ENCODE measurements around the gene SLC11A1.
A peak's percentile ranks its signal among the peaks of the same experiment; 100 is the strongest.

SLC11A1 gene

GRCh38 chr2:218405746-218406208 is 23.7 kb downstream of the SLC11A1 start:
- DNase-seq (ENCODE audit: low spot score): no peak

DNA sequence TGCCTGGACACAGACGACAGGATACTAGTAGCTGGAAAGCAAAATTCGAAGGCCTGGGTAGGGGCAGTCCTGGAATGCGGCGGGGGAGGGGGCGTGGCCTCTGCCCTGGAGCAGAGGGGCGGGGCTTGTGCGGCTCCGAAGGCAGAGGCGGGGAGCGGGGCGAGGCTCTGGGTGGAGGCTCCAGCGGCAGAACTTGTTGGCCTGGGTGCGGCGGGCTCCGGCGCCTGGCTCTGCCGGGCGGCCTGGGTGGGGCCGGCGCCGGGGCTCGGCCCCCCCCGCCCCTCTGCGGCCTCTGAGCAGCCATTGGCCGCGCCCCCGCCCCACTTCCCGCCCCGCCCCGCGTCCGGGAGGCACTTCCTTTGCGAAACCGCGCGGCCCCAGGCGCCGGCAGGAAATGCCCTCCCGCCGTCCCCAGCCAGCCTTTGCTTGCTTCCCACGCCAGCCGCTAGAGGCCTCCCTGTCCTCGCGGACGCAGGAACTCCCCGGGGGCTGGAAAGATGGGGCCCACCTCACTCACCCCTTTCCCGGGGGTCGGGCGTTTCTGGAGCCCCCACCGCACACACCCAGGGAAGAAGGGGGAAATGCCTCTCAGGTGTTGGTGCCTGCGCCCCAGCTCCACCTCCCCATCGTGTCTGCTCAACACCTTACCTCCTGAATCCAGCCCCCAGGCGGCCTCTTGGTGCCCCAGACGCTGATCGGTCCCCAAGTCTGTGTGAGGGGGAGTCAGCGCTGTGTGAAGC is 24.3 kb downstream of the SLC11A1 start:
- DNase-seq (ENCODE audit: low spot score): peak; percentile 97

- DNase-seq (ENCODE audit: low spot score): peak; percentile 34
Measured at GRCh38 chr2:218406949-218407618, 25.0 kb downstream of the SLC11A1 start.

- DNase-seq (ENCODE audit: low spot score): no peak
Measured at GRCh38 chr2:218407717-218408116, 25.6 kb downstream of the SLC11A1 start.

DNA sequence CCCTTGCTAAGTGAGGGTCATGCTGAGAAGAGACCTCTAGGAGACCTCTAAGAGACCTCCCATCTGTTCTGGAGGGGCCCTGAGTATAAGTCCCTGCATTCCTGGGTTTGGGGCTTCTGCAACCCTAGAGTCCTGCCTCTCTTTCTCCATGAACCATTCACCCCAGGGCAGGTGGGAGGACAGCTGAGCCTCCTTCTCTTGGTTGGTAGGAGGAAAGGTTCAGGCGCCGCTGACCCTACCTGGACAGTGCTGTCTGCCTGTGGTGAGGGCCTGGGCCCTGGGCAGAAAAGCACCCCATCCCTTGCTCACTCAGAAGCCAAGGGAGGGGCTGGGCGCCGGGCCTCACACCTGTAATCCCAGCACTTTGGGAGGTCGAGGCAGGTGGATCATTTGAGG is 36.2 kb downstream of the SLC11A1 start:
- DNase-seq (ENCODE audit: low spot score): no peak

GRCh38 chr2:218418717-218419458 is 36.8 kb downstream of the SLC11A1 start, which contains the start of gene VIL1:
Gene VIL1, plus strand, starts transcription at chr2:218419123. Its CDS starts 4,656 bp downstream, at chr2:218423779.
- DNase-seq (ENCODE audit: low spot score): no peak

DNA sequence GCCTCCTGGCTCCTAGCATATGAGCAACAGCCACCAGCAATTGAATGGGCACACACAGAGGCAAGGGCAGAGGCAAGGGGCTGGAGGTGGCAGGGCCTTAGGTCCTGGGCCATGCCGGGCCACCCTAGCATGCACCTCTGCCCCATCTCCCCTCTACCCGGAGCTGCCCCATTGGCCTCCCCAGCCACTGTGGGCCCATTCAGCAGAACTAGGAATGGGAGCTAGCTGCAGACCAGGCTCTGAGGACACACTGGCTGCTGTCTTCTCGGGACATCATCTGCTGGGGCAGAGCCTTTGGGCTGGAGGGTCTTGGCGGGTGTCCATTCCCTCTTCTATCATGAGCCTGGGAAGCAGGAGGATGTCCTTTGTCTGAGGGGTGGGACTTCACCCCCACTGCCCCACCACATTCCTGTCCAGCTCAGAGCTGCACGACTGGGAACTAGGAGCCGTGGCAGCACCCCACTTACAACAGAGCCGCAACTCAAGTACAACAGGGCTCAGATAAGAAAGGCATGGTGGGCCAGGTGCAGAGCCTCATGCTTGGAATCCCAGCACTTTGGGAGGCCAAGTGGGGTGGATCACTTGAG is 37.6 kb downstream of the SLC11A1 start:
- no peak for DNase-seq (ENCODE audit: low spot score)

DNA sequence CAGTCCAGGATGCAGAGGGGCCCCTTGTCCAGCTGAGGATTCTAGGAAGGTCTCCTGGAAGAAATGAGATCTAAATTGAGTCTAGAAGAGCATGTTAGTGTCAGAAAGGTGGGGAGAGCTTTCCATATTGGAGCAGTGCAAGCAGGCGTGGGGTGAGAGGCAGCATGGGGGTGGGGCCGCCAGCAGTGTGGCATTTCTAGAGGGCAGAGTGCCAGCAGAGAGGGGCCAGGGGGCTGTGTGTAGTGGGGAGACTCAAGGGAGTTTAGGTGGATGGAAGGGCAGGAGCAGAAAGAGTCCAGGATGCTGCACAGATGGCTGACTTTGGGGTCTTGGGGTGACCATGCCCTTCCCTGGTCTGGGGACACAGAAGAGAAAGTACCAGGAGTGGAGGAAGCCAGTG is 39.0 kb downstream of the SLC11A1 start:
- no peak for DNase-seq (ENCODE audit: low spot score)

- no peak for DNase-seq (ENCODE audit: low spot score)
Measured at GRCh38 chr2:218422403-218423086, 40.5 kb downstream of the SLC11A1 start.

GRCh38 chr2:218423584-218423983 is 41.5 kb downstream of the SLC11A1 start:
- no peak for DNase-seq (ENCODE audit: low spot score)

DNA sequence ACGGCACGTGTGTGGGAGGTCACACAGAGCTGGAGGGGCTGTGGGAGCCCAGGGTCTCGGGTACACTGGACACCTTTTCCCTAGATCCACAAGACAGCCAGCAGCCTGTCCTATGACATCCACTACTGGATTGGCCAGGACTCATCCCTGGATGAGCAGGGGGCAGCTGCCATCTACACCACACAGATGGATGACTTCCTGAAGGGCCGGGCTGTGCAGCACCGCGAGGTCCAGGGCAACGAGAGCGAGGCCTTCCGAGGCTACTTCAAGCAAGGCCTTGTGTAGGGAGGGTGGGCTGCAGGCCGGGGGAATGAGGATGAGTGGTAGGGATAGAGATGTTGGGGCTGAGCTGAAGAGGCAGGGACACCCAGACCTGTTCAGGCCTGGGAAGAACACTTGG is 43.5 kb downstream of the SLC11A1 start:
- DNase-seq (ENCODE audit: low spot score): no peak

- no peak for DNase-seq (ENCODE audit: low spot score)
Measured at GRCh38 chr2:218427741-218428140, 45.7 kb downstream of the SLC11A1 start.

DNA sequence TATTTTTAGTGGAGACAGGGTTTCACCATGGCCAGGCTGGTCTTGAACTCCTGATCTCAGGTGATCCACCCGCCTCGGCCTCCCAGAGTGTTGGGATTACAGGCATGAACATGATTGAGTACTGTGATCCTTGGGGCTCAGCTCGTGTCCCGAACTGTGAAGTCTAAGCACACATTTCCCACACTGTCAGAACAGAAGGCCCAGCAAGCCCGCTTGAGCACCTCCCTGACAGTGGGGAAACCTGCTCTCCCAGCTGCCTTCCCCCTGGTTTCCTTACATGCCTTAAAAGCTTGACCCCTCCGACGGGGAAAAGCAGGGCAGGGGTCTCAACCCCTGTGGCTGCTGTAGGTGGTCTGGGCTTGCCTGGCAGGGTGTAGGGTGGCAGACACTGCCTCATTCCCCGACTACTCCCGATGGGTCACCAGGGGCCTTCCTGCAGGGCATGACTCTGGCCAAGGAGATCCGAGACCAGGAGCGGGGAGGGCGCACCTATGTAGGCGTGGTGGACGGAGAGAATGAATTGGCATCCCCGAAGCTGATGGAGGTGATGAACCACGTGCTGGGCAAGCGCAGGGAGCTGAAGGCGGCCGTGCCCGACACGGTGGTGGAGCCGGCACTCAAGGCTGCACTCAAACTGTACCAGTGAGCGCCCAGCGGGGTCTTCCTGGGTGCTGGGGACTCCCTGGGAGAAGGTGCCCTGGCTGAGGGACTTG is 46.9 kb downstream of the SLC11A1 start:
- no peak for DNase-seq (ENCODE audit: low spot score)

DNA sequence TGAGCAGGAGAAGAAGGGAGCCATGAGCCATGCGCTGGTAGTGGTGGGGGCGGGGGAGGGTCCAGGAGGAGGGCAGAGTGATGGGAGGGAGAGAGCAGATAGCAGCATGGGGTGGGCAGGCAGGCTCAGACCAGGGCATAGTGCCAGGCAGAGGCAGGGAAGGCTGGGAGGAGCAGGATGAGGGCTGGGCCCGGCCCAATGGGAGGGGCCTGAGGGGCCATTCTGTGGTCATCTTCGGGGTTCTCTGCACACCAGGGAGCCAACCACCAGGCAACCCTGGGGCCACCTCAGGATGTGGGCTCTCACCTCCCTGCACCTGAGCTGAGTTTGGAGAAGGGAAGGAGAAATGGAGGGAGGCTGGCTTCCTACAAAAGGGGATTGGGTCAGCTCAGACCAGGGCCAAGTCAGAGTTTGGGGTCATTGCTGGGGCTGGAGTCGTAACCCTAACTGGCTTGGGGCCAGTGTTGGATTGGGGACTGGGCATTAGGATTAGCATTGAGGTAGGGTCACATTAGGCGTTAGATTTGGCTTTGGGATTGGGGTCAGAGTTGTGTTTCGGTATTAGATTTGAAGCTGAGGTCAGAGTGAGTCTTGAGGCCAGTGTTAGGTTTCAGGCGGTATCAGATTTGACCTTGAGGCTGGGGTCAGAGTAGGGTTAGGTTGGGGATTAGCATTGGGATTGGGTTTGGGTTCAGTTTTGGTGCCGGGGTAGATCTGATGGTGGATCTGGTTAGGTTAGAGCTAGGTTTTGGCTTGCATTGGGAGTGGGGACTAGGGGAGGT is 48.0 kb downstream of the SLC11A1 start:
- no peak for DNase-seq (ENCODE audit: low spot score)

DNA sequence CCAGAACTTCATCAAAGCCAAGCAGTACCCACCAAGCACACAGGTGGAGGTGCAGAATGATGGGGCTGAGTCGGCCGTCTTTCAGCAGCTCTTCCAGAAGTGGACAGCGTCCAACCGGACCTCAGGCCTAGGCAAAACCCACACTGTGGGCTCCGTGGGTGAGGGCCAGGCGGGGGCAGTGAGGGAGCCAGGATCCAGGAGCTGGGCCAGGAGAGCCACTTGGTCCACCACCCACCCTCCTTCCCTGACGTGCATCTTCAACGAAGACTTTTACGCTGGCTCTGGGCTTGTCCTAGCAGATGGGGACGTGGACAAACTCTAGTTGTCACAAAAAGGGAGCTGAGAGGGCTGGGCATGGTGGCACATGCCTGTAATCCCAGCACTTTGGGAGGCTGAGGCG is 48.6 kb downstream of the SLC11A1 start:
- DNase-seq (ENCODE audit: low spot score): no peak

GRCh38 chr2:218431878-218432277 is 49.8 kb downstream of the SLC11A1 start:
- no peak for DNase-seq (ENCODE audit: low spot score)

- no peak for DNase-seq (ENCODE audit: low spot score)
Measured at GRCh38 chr2:218432676-218433365, 50.7 kb downstream of the SLC11A1 start.

DNA sequence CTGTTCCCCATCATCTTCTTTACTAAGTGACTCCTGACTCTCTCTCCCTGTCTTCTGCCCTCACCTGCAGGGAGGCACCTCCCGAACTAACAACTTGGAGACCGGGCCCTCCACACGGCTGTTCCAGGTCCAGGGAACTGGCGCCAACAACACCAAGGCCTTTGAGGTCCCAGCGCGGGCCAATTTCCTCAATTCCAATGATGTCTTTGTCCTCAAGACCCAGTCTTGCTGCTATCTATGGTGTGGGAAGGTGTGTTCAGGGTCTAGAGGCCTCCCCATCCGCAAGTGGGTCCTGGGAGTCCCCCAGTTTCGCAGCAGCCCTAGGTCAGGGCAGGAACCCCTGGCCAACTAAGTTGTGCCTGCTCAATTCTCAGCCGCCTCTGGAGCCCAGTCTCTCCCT is 52.4 kb downstream of the SLC11A1 start:
- DNase-seq (ENCODE audit: low spot score): no peak

Data from kidney tubule cell (primary cell).